ENCODE data around the gene SH3GLB2. TPM values are rescaled to one million over a fixed set of nuclear protein-coding genes. Genes with fewer than 3 reads are reported as not detected.
A peak's percentile ranks its signal among the peaks of the same experiment; 100 is the strongest.
"Not testable (repeated sequence)": the region's sequence is repeated elsewhere in the genome, so short reads cannot be mapped to it uniquely, and the experiment has no call there.

SH3GLB2 gene
- total and polyA plus RNA-seq, 4 donors: 62.8 to 160 (median 134) TPM

DNA sequence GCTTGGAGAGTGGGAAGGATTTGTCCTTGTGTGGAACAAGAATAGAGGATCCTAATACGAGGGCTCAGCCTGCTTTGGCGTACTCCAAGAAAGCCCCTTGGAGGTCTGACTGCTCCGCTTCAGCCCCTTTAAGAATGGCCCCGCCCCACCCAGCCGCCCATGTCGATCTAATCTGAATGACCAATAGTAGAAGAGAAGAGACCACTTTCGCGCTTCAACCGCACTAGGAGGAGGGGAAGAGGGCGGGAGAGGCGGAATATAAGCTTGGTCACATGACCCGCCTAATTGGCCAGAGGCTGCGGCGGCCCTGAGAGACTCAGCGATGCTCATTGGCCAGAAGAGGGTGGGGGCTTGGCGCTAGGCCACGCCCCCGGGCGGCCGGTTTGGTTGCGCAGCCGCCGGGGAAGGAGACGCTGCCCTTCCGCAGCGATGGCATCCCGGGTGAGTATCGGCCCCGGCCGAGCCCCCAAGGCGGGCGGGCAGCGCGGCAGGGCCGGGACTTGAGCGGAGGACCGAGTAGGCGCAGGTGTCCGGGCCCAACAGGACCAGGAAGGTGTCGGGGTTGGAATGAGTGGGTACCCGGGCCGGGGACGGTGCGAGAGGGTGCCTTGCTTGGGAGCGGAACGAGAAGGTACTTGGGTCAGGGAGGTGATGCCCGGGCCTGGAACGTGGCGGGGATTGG is 8.3 kb upstream of the SH3GLB2 start, which contains the start of gene MIGA2:
MIGA2 (plus strand) TSS at position 386 of the 682 bp plus-strand sequence. CDS start 3,969 bp downstream, outside the sequence.
- Histone ChIP-seq H3K9me3 (ENCODE audit: control insufficient read depth, insufficient read depth, low read length) (no peaks in the 10 kb centered on the region), H3K4me1 (ENCODE audit: control insufficient read depth, insufficient read depth, low read length) (peaks cover 21% of the 10 kb centered on the region), H3K27me3 (ENCODE audit: control insufficient read depth, insufficient read depth, low read length) (no peaks in the 10 kb centered on the region), H3K36me3 (ENCODE audit: control insufficient read depth, insufficient read depth, low read length) (peaks cover 15% of the 10 kb centered on the region), H3K4me3 (ENCODE audit: low read depth, low read length) (peak within 1 kb of the TSS; percentile 95), H3K27ac (ENCODE audit: low read depth, low read length) (peak within 1 kb of the TSS; percentile 77)
- DNase-seq (ENCODE audit: low read depth in 4 of 6, low spot score in 6 of 6): peak; percentile 94 to 100 (median 97)
- under 1% methylated on average over 48 of the region's 49 CpGs for WGBS (ENCODE audit: insufficient coverage)

DNA sequence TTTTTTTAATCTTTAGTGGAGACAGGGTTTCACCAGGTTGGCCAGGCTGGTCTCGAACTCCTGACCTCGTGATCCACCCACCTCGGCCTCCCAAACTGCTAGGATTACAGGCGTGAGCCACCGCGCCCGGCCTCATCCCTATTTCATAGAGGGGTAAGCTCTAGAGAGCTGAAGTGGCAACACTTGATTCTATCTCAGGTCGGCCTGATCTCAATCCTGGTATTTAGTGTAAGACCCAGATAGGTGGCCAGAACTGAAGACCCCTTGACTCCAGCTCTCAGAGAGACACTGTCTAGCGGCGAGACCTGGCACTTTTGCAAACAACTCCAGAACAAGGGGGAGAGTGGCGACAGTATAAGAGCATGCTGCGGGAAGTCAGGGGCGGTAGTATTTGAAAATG is 7.7 kb upstream of the SH3GLB2 start:
- H3K36me3 ChIP-seq (ENCODE audit: control insufficient read depth, insufficient read depth, low read length); H3K9me3 ChIP-seq (ENCODE audit: control insufficient read depth, insufficient read depth, low read length); DNase-seq (ENCODE audit: low read depth in 4 of 6, low spot score in 6 of 6); H3K27me3 ChIP-seq (ENCODE audit: control insufficient read depth, insufficient read depth, low read length): not testable (repeated sequence)
- WGBS (ENCODE audit: insufficient coverage): 35% methylated on average over 8 of the region's 13 CpGs
- H3K4me1 ChIP-seq (ENCODE audit: control insufficient read depth, insufficient read depth, low read length): peaks cover 21% of the 10 kb centered on the region
- peak overlapping the region; percentile 77 for H3K27ac ChIP-seq (ENCODE audit: low read depth, low read length)
- H3K4me3 ChIP-seq (ENCODE audit: low read depth, low read length): peak overlapping the region; percentile 44

DNA sequence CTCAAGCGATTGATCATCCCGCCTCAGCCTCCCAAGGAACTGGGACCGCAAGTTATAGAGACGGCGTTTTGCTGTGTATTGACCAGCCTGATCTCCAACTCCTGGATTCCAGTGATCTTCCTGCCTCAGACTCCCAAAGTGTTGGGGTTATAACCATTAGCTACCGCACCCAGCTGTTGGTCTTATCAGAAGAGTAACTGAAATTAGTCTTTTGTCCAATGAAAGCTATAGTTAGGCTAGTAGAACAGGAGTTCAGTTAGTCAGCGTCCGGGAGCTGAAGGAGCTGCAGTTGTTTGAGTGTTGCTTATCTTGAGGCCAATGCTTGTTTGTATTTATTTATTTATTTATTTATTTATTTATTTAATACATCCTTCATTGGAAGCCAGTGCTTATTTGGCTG is 5.1 kb upstream of the SH3GLB2 start:
- H3K9me3 ChIP-seq (ENCODE audit: control insufficient read depth, insufficient read depth, low read length): no peaks in the 10 kb centered on the region
- no peak overlapping the region for H3K27ac ChIP-seq (ENCODE audit: low read depth, low read length)
- WGBS (ENCODE audit: insufficient coverage): 69% methylated on average over 6 of the region's 8 CpGs
- H3K27me3 ChIP-seq (ENCODE audit: control insufficient read depth, insufficient read depth, low read length): no peaks in the 10 kb centered on the region
- no peak for DNase-seq (ENCODE audit: low read depth in 4 of 6, low spot score in 6 of 6)
- H3K4me1 ChIP-seq (ENCODE audit: control insufficient read depth, insufficient read depth, low read length): peaks cover 26% of the 10 kb centered on the region
- H3K4me3 ChIP-seq (ENCODE audit: low read depth, low read length): no peak overlapping the region
- no peaks in the 10 kb centered on the region for H3K36me3 ChIP-seq (ENCODE audit: control insufficient read depth, insufficient read depth, low read length)

DNA sequence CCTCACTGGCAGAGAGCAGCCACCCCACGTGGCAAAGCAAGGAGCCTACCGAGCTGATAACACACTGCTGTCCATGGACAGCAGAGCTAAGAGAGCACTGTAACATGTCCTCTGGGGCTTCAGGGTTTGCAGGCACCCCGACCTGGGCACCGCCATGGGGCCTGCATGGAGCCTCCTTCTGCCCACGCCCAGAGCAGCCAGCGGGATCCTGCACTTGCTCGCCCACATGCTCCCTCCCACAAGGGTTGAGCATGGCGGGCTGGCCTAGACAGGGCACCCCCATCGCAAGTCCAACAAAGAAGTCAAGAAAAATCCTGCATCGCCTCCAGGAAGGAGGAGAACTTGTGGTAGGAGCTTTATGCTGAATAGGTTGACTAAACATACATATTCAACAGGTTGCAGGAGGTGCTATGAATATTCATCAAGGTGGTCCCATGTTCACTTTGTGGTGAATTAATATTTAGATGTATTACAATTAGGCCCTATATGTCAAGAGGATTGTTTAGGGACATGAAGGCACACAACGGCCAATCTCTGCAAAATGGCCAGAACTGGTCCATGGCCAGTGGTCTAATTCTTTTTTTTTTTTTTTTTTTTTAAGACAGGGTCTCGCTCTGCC is 4.5 kb upstream of the SH3GLB2 start:
- no peaks in the 10 kb centered on the region for H3K9me3 ChIP-seq (ENCODE audit: control insufficient read depth, insufficient read depth, low read length)
- 90% methylated on average over 6 of the region's 12 CpGs for WGBS (ENCODE audit: insufficient coverage)
- peaks cover 22% of the 10 kb centered on the region for H3K4me1 ChIP-seq (ENCODE audit: control insufficient read depth, insufficient read depth, low read length)
- H3K27ac ChIP-seq (ENCODE audit: low read depth, low read length): no peak overlapping the region
- DNase-seq (ENCODE audit: low read depth in 4 of 6, low spot score in 6 of 6): no peak
- H3K36me3 ChIP-seq (ENCODE audit: control insufficient read depth, insufficient read depth, low read length): no peaks in the 10 kb centered on the region
- H3K4me3 ChIP-seq (ENCODE audit: low read depth, low read length): no peak overlapping the region
- H3K27me3 ChIP-seq (ENCODE audit: control insufficient read depth, insufficient read depth, low read length): no peaks in the 10 kb centered on the region

DNA sequence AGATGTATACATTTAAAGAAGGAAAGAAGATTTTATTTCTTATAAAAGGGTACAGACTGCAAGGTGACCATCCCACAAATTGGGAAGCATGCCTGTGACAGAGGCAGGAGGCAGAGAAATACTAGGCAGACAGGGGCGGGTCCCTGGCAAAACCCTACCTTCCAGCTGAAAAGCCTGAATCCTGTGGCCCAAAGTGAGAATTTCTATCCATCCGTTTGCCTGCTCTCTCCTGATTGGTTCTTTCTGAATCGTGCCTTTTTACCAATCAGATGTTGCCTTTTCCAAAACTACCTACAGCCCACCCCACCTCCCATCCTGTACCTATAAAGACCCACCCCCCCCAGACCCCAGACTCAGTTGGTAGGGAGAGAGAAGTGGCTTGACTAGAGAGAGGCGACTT is 3.4 kb upstream of the SH3GLB2 start:
- Histone ChIP-seq H3K36me3 (ENCODE audit: control insufficient read depth, insufficient read depth, low read length) (no peaks in the 10 kb centered on the region), H3K4me3 (ENCODE audit: low read depth, low read length) (no peak overlapping the region), H3K27me3 (ENCODE audit: control insufficient read depth, insufficient read depth, low read length) (no peaks in the 10 kb centered on the region), H3K9me3 (ENCODE audit: control insufficient read depth, insufficient read depth, low read length) (no peaks in the 10 kb centered on the region), H3K4me1 (ENCODE audit: control insufficient read depth, insufficient read depth, low read length) (peaks cover 25% of the 10 kb centered on the region), H3K27ac (ENCODE audit: low read depth, low read length) (no peak overlapping the region)
- no peak for DNase-seq (ENCODE audit: low read depth in 4 of 6, low spot score in 6 of 6)
- 78% methylated on average over 4 of the region's 4 CpGs for WGBS (ENCODE audit: insufficient coverage)

DNA sequence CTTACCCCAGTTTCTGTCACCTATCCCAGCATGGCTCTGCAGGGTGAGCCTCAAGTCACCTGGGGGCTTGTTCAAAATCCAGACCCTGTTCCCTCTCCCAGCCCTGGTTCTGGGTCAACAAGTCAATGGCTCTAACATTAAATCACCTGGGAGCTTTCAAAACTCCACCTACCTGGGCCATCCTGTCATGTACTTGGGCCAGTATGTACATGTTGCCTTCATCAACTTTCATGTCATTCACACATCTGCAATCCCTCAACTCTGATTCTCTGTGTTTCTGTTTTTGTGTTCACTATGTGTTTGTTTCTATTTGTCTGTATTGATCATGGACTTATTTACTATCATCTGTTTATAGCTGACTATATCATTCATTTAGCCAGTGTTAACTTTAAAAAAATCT is 2.1 kb upstream of the SH3GLB2 start:
- H3K4me3 ChIP-seq (ENCODE audit: low read depth, low read length): no peak overlapping the region
- no peak overlapping the region for H3K27ac ChIP-seq (ENCODE audit: low read depth, low read length)
- no peaks in the 10 kb centered on the region for H3K9me3 ChIP-seq (ENCODE audit: control insufficient read depth, insufficient read depth, low read length)
- DNase-seq (ENCODE audit: low read depth in 4 of 6, low spot score in 6 of 6): no peak
- no peaks in the 10 kb centered on the region for H3K27me3 ChIP-seq (ENCODE audit: control insufficient read depth, insufficient read depth, low read length)
- H3K36me3 ChIP-seq (ENCODE audit: control insufficient read depth, insufficient read depth, low read length): no peaks in the 10 kb centered on the region
- peaks cover 28% of the 10 kb centered on the region for H3K4me1 ChIP-seq (ENCODE audit: control insufficient read depth, insufficient read depth, low read length)

DNA sequence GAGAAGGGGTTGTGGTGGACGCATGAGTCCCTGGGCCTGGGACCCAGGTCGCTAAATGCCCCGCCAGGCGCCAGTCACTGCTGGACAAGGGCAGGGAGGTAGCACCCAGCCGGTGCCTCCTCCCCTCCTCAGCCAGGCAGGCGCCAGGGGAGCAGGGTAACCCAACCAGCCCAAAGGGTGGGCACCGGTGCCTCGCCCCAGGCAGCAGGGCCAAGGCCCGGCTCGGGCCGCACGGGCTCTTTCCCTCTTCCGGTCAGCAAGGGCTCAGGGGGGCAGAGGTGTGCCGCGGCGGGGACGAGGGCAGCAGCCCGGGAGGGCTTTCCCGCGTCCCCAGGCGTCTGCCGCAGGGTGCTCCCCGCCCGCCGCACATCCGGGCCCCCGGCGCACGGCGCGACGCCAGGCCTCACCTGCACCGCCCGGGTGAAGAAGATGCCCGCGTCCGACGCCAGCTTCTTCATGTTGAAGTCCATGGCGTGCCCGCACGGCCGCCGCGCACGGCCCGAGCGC is 393 bp downstream of the SH3GLB2 start:
- H3K36me3 ChIP-seq (ENCODE audit: control insufficient read depth, insufficient read depth, low read length): peaks cover 11% of the 10 kb centered on the region
- no peaks in the 10 kb centered on the region for H3K9me3 ChIP-seq (ENCODE audit: control insufficient read depth, insufficient read depth, low read length)
- no peak for DNase-seq (ENCODE audit: low read depth in 4 of 6, low spot score in 6 of 6)
- peak overlapping the region; percentile 90 for H3K27ac ChIP-seq (ENCODE audit: low read depth, low read length)
- 2% methylated on average over 47 of the region's 47 CpGs for WGBS (ENCODE audit: insufficient coverage)
- peak overlapping the region; percentile 63 for H3K4me3 ChIP-seq (ENCODE audit: low read depth, low read length)
- H3K27me3 ChIP-seq (ENCODE audit: control insufficient read depth, insufficient read depth, low read length): no peaks in the 10 kb centered on the region
- H3K4me1 ChIP-seq (ENCODE audit: control insufficient read depth, insufficient read depth, low read length): peaks cover 38% of the 10 kb centered on the region

DNA sequence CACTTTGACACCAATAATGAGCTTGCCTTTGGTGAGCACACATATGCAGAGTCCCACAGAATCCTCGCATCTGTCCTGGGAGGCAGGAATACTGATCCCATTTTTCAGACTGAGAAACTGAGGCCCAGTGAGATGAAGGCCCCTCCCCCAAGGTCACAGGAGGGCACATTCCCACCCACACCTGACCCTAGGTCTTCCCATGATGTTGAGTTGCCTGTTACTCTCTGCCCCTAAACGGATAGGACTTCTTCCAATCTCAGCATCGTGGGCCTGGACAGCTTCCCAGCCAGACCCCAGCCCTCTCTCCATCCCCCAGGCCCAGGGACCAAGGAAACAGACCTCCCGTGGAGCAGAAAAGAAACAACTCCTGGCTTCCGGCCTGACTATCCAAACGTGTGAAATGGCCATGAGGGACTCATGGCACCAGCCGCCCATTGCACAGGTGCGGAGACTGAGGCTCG is 877 bp downstream of the SH3GLB2 start:
- DNase-seq (ENCODE audit: low read depth in 4 of 6, low spot score in 6 of 6): peak in 2 of 6 donors; percentile 34 to 51
- peak overlapping the region; percentile 63 for H3K4me3 ChIP-seq (ENCODE audit: low read depth, low read length)
- H3K36me3 ChIP-seq (ENCODE audit: control insufficient read depth, insufficient read depth, low read length): peaks cover 13% of the 10 kb centered on the region
- peak overlapping the region; percentile 90 for H3K27ac ChIP-seq (ENCODE audit: low read depth, low read length)
- no peaks in the 10 kb centered on the region for H3K9me3 ChIP-seq (ENCODE audit: control insufficient read depth, insufficient read depth, low read length)
- no peaks in the 10 kb centered on the region for H3K27me3 ChIP-seq (ENCODE audit: control insufficient read depth, insufficient read depth, low read length)
- 25% methylated on average over 9 of the region's 9 CpGs for WGBS (ENCODE audit: insufficient coverage)
- H3K4me1 ChIP-seq (ENCODE audit: control insufficient read depth, insufficient read depth, low read length): peaks cover 38% of the 10 kb centered on the region

DNA sequence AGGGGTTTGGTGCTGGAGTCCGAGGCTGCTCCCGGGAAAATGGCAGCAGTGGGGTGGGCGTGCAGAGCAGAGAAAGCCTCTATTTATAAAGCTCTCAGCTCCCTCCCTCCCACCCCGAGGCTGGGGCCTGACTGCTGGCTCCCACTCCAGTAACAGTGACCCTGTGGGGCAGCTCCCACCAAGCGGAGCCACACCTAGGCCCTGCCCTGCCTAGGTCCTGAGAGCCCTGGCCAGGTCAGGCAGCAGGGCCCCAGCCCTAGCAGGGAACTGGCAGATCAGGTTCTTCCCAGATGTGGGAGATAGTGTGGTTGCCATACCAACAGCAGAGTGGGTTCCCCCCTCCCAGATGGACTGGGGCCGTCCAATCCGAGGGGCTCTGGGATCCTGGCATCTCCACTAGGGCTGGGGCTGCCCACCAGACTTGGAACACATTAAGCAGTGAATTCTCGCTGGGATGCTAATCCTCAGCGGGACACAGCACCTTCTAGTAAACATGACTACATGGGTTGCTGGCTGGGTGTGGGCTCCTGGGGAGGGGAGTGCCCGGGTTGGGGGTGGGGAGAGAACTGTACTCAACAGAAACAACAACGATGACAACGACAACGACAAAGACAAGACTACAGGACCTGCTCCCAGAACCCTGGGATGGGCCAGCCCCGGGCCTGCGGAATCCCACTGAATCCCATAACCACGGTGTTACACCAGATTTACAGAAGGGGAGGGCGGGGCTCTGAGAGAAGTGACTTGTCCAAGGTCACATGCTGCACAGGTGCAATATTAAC is 1.5 kb downstream of the SH3GLB2 start:
- Histone ChIP-seq H3K4me1 (ENCODE audit: control insufficient read depth, insufficient read depth, low read length) (peaks cover 38% of the 10 kb centered on the region), H3K9me3 (ENCODE audit: control insufficient read depth, insufficient read depth, low read length) (no peaks in the 10 kb centered on the region), H3K36me3 (ENCODE audit: control insufficient read depth, insufficient read depth, low read length) (peaks cover 17% of the 10 kb centered on the region), H3K4me3 (ENCODE audit: low read depth, low read length) (peak overlapping the region; percentile 63), H3K27me3 (ENCODE audit: control insufficient read depth, insufficient read depth, low read length) (no peaks in the 10 kb centered on the region), H3K27ac (ENCODE audit: low read depth, low read length) (peak overlapping the region; percentile 90)
- WGBS (ENCODE audit: insufficient coverage): 42% methylated on average over 6 of the region's 17 CpGs
- peak in 3 of 6 donors; percentile 38 to 78 (median 73) for DNase-seq (ENCODE audit: low read depth in 4 of 6, low spot score in 6 of 6)

All from spinal cord (tissue), 10 donors.